HG03108 (cell line): ENCODE results near the gene UNC93B1.

Source experiments
- ATAC-seq: cut with Tn5 transposase; IDR thresholded peaks from one replicate; pipeline ENCODE4 v1.9.1; 2021; ENCODE audit warnings: moderate library complexity; ENCODE audit not compliant: unreplicated experiment

Gene UNC93B1

DNA sequence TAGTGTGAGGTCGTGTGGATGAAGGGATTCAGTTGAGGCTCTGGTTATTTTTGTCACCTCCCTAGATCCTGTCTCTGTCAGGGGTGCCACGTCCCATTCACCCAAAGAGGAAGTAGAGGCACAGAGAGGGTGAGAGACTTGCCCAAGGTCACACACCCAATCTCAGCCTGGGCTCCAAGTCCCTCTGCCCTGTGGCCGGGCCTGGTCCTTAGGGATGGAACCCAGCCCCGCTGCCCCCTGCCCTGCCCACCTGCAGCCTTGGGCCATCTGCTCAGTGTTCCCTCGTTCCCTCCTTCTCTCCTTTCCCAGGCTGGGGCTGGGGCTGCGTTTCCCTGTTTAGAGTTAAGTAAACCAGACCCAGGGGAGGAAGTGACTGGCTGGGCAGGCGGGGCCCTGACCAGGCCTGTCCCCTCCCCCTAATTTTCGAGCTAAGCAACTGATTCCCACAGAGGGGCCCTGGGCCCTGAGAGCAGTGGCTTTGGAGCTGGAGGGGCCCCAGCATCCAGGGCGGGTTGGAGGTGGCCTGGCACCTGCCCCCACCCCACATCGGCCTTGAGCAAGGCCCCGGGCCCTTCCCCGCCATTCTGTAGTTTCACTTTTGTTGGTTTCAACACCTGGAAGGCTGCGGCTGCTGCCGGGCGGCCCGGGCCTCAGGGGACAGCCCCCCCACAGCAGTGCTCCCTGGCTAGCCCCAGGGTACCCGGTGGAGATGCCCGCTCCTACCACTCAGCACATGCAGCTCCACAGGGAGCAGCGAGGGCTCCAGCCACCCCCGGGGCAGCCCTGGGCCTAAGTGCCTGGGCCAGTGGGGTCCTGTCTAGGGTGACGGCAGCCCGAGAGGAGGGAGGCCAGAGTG lies 36.4 kb upstream of the UNC93B1 start:
- ATAC-seq = peak; percentile 49

DNA sequence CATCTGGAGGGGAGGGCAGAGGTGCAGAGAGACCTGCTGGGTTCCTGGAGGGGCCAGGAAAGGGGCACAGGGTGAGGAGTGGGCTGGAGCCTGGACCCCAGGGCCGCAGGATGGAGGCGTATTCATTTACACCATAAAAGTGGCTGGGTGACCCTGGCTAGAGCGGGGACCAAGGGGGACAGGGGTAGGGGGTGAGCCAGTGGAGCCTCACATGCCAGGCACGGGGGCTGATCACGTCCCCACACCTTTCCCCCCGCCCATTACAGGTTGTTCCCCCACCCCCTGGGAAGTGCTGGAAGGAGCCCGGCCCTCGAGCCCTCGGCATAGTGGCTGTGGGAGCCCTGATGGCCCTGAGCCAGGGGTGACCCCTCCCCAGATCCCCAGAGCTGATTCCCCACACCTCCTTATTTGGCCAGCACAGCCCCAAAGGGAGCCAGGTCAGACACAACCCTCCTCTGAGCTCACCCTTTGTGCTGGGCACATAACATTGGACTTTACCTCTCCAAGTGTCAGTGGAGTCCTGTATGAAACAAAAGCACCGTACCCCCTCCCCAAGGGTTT lies 35.7 kb upstream of the UNC93B1 start:
- no peak for ATAC-seq

DNA sequence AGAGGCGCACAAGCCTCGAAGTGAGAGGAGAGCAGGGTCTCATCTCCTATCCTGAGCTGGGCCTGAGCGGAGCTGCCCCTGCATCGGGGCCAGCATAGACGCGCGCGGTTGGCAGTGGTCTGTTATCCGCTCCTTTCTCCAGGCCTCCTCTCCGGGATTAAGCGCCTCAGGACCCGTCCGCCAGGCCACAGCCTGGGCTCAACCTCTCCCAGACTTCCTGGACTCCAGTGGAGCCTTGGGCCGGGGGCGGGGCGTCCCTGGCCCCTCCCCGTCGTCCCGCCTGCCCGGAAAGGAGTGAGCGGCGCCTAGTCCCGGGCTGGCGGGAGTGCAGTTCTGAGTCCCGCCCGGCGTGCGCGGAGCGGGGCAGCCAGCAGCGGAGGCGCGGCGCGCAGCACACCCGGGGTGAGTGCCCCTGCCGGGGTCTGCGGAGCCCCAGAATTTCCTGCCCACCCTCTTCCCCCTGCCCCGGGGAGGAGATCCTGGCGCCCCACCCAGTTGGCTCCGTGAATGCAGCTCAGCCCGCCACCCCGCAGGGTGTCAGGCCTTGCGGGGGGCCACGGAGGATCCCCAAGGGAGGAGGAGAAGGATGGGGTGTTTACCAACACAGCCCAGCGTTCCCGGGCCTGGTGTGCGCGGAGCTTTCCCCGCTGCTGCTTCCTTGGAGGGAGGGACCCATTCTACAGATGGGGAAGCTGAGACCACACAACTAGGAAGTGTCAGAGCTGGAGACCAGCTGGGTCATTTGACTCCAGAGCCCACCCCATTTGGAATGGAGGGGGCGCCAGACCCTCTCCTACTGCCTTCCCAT lies 35.0 kb upstream of the UNC93B1 start, which contains the start of gene TCIRG1:
Gene TCIRG1, plus strand, starts transcription at position 308 of the 808 bp plus-strand sequence. CDS start 2,247 bp downstream, outside the sequence.
- ATAC-seq = no peak

DNA sequence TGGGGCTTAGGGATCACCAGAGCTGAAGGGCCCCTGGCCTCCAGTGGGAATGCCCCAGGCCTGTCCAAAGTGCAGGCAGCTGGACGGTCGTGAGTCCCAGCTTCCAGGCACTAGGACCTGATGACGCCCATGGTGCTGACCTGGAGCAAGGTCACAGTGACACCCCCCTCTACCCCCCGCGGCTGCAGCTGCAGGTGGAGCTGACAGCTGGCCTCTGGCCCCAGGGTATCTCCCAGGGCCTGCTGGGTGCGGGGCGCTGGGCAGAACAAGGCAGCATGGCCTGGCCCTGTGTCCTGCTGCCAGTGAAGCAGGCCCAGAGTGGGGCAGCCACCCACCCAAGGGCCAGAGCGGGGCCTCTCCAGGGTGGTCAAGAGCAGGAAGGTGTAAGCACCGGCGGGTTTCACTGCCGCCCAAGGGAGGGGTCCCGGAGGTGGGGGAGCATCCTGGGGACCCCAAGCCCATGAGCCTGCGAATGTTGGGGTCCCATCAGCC lies 34.4 kb upstream of the UNC93B1 start:
- ATAC-seq = no peak

DNA sequence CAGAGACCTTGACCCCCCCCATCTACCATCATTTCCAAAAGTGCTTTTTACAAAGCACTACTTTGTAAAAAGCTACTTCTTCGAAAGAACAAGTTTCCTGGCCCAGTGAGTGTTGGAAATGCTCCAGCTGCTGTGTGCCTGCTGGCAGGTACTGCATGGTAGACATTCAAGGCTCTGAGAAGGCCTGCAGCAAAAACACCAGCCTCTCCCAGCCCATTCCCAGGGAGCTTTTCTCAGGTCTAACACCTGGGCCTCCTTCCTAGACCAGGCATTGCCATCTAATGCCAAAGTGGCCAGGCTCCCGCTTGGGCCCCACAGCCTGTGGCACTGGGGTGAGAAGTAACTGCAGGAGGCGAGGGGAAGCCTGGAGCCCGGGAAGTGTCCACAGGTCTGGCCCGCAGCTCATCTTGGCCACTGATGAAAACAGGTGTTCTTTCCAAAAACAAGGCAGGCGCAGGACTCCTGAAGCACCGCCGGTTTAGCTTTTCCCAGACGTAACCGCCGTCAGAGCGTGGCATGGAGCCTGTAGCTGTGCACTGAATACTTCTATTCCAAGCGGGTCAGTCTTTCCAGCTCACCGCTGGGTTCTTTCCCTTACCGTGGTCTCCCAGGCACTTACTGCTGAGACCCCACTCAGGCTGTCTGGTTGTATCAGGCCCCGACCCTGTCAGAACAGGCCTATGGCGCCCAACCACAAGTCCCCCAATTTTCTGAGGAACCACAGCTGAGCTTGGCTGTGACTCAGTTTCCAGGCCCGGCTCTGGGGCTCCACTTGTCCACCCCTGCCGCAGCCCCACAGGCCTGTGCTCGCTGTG lies 33.7 kb upstream of the UNC93B1 start:
- ATAC-seq = no peak

DNA sequence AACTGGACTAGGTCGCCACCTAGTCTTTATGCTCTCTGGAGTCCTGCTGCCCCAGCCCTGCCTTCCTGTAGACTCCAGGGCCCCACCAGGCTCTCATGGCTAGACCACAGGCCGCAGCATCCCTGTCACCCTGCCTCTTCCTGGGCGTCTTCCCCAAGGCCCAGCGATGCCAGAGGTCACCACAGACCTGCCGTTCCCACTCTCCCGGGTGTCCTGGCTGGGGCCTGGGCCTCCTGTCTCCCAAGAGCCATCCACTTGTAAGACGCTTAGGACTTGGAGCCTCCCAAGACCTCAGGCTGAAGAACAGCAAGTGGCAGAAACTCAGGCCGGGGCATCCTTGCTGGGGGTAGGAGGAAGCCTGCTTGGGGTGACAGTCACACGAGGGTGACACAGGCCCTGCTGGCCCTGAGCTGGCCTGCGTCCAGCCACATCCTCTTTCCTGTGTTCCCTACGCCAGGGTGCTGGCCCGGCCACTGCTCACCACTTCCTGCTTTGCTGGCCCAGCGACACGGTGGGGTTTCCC lies 32.9 kb upstream of the UNC93B1 start:
- ATAC-seq = no peak

DNA sequence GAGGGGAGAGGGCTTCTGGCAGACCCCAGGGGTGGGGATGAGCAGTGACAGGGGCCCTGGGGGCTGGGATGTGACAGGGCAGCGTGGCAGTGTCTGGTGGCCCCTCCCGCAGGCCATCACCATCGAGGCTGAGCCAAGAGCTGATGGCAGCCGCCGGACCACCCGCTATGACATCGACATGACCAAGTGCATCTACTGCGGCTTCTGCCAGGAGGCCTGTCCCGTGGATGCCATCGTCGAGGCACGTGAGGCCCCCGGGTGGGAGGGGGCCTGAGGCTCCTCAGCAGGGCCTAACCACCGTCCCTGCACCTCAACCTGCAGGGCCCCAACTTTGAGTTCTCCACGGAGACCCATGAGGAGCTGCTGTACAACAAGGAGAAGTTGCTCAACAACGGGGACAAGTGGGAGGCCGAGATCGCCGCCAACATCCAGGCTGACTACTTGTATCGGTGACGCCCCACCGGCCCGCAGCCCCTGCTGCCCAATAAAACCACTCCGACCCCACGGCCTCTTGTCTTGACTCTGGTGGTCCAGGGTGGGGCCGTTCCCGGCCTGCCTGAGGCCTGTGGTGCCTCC lies 32.3 kb upstream of the UNC93B1 start:
- ATAC-seq = no peak

DNA sequence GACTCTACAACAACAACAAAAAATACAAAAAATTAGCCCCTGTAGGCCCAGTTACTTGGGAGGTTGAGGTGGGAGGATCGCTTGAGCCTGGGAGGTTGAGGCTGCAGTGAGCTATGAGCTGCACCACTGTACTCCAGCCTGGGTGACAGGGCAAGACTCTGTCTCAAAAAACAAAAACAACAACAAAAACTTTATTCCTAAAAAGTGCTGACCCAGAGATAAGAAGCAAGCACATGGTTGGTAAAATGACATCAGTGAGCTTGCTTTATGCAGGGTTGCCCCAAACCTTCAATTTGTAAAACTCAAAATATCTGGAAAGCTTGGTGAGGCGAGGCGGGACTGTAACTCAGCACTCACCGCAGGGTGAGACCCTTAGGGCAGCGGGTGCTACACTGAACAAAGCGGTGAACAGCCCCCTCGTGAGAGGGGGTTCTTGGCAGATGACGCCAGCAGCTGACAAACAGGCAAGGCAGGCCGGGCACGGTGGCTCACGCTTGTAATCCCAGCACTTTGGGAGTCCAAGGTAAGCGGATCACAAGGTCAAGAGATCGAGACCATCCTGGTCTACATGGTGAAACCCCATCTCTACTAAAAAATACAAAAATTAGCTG lies 31.5 kb upstream of the UNC93B1 start:
- no peak for ATAC-seq

DNA sequence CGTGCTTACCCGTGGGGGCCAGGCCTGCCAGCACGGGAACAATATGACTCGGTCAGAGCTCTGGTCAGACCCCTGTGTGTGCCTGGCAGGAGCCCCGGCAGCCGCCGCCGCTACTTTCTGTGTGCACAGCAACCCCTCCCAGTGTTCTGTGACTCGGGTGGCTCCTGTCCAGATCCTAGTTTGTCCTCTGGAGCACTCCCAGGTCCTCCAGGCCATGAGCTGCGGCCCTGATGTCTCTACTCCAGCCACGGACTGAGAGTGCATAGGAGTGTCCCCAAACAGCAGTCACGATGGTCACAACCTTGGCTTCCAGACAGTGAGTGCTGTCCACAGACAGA lies 29.8 kb upstream of the UNC93B1 start:
- ATAC-seq = no peak

DNA sequence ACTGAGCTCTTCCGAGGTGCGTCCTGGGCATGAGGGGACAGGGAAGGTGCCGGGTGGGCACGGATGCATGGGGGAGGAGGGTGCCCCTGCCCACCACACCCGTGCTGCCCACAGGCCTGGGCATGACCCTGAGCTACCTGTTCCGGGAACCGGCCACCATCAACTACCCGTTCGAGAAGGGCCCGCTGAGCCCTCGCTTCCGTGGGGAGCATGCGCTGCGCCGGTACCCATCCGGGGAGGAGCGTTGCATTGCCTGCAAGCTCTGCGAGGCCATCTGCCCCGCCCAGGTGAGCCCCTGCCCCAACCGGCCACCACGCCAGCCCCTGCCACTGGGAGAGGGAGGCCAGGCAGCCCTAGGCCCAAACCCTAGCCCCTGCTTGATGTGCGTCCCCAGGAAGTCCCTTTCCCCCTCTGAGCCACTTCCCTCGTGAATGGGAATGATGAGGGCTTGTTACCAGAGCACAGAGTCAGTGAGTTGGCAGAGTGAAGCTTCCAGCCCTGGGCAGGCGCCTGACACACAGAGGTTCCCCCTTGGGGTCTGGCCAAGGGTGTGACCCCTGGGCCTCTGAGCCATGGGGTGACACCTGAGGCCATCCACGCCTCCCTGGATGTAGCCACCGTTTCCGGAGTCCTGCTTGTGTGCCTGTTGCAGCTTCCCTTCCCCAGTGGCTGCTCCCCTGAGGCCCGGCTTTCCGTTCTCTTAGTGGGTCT lies 29.3 kb upstream of the UNC93B1 start:
- ATAC-seq = no peak

DNA sequence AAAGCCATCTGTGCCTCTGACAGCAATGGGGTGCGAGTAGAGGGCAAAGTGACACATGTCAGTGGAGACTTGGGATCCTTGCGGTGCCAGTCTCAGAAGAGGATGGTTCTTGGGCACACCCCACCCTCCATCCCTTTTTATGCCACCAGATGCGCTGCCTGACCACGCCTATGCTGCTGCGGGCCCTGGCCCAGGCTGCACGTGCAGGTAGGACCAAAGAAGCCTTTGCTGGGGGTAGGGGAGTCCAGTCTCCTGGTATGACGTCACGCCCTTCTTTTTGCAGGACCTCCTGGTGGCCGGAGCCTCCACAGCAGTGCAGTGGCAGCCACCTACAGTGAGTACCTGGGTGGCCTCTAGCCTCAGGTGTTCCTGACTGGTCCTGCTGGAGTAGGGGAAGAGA lies 28.1 kb upstream of the UNC93B1 start:
- ATAC-seq = no peak

DNA sequence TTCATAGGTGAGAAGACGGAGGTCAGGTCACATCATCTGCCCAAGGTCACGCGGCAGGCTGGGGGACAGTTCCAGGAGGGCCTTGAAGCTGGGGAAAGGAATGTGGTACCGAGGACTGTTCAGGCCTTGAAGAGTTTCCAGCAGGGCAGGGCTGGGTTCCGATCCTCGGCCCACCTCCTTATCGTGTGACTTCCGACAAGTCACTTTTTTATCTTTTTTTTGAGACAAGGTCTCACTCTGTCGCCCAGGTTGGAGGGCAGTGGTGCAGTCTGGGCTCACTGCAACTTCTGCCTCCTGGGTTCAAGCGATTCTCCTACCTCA lies 27.2 kb upstream of the UNC93B1 start:
- no peak for ATAC-seq

DNA sequence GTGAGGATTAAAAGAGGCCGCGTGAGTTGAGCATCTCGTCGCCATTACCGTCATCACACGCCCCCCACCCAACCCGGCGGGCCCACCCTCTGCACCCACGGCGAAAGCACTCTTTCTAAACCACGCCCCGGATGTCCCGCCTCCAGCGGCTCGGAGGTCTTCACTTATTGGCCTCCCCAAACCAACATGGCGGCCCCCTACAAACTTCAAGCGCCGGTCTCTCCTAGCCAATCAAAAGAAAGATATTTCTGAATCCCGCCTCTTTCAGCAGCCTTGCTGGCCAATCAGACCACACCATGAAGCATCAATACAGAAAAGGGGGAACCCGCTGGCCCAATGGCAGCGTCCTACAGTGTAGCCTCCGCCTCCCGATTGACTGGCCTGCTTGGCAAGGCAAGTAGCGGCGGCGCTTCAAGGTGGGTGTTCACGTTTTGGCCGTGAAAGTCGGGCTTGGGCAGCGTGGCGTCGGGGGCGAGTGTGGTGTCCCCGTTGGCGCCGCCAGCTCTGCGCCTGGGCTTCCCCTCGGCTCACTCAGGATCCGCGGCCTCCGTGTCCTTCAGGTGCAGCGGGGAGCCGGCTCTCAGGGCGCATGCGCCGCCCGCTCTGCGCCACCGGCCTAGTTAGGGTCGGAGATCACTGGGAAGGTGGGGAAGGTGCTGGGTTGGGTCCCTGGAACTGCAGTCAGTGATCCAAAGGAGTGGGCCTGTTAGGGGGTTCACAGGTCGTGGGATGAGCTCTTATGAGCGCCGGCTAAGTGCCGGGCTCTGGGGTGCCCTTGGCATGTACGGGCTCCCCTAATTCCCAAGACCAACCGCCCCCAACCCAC lies 26.6 kb upstream of the UNC93B1 start, which contains the start of gene NDUFS8:
Gene NDUFS8, plus strand, starts transcription at position 364 of the 826 bp plus-strand sequence. CDS start 1,471 bp downstream, outside the sequence.
- peak; percentile 88 for ATAC-seq

DNA sequence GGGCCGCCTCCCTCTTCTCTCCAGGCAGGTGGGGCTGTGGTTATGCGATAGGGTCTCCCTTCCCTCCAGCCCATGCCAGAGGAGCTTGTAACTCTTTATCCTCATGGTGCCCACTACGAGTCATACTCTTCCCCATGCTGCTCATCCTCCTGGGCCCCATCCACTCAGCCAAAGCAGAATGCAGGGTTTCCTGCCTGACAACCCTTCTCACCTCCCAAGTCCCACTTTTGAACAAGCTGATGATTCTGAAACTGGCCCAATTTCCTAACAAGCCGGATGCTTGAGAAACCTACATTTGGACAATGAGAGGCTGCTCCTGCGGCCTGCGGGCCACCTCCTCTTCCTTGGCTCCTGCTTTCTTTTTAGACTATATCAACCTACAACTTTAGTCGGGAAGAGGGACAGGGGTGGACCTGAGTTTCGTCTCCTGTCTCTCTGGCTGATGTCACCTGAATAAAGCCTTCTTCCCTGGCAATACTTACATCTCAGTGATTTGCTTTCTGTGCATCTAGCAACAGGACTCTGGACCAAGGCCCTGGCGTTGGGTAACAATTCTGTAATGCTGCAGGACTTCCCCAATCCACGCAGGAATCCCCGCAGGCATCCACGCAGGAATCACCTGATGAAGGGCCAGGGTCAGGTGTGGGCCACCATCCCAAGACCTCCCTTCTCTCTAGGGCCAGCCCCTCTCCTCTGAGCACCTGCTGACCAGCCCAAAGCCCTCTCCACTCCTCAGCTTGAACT lies 25.1 kb upstream of the UNC93B1 start:
- ATAC-seq = no peak

DNA sequence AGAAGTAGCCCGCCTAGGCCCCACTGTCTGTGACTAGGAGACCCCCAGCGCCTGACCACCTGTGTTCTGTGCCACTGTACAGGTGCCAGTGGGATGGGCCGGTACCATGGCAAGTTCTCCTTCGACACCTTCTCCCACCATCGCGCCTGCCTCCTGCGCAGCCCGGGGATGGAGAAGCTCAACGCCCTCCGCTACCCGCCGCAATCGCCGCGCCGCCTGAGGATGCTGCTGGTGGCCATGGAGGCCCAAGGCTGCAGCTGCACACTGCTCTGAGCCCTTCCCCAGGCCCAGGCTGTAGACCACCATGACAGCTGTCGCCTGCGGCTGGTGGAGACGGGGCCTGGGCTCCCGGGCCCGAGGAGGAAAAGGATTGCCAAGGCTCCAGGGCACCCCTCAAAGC lies 23.8 kb upstream of the UNC93B1 start:
- ATAC-seq = no peak

DNA sequence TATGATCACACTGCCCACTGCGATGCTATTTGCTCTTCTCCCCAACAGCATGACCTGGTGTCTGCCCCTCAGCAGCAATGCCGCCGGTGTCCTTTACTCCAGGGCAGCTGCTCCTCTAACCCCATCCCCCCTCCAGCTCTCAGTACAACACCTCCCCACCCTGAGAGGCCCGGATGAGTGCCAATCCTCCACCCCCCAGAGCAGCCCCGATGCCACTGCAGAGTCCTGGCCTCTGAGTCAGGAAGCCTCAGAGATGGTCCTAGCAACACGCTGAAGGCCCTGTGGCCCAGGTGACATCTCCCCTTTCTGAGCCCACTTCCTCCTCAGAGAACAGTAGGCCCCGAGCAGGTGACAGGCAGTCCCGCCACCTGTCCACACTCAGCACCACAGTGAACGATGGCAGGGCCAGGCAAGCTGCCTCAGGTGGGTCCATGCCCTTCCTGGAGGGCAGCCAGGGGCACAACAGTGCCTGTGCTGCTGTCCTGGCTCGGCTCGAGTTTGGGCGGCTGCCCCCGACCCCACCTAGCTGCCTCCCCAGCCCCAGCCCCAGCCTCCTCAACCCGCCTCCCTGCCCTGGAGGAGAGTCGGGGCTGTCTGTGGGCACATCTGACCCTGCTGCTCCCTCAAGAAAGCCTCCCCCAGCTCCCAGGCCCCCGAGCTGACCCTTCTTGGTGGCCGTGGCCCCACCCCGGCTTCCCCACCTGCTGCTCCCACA lies 22.7 kb upstream of the UNC93B1 start:
- no peak for ATAC-seq

DNA sequence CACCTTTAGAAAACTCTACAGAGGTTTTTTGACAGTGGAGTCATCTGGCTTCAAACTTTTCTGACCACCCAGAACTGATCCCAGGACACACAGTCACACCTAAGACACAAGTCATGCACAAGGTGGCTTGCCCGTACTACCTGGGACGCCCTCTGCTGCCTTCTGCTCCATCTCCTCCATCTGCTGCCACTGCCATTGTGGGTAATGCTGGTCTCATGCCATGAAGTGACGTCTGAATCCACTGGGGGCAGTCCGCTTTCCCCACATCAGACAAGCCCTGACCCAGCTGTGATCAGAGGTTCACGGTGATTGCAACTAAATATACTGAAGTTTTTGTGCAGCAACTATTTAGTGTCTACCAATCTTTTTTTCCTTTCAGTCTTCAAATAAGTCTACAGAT lies 21.1 kb upstream of the UNC93B1 start:
- ATAC-seq = no peak
